Activated CD8-positive, alpha-beta memory T cell treated with anti-CD3 and anti-CD28 coated beads for 24 hours (primary cell): ENCODE results near the gene COPS8.

ENCODE experiments used
- DNase-seq: peaks from one replicate; pipeline ENCODE4 v3.0.0-alpha.2; 2020

Gene COPS8

DNA sequence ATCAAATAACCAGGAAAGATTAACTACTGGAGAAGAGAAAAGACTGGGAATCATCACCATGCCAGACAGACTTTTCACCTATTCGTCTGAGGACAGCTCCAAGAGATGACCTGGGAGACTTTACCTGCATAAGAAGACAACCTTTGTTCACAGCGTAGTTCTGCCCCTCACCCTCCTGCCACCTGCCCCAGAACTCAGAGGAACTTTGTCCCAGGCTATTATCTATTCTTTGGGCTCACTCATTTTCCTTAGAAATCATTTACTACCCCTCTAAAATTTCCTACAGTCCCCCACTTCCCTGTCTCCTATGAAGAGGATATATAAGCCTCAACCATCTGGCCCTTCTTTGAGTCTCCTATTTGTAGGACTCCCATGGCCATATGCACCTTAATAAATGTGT, 19.3 kb upstream of the COPS8 start:
- no peak for DNase-seq

GRCh38 chr2:237068005-237068576, 17.6 kb upstream of the COPS8 start:
- DNase-seq: no peak

- DNase-seq: peak; percentile 92
These were observed 13.4 kb upstream of the COPS8 start for GRCh38 chr2:237072067-237072931.

DNA sequence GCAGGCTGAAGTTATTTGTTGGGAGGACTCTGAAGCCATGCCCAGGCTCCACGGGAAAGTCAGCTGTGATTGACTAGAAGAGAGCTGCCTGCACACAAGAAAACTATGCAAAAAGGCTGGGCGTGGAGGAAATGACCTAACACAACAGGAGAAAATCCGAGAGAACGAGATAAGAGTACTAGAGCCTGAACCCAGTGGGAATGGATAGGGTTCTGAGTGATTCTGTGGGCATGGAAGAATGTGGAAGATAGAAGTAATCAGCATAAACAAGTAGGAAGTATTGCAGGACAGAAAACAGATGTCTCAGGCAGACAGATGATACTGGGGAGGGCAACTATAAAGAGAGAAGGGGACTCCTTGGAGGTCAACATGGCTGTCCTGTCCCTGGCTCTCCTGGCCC, 12.1 kb upstream of the COPS8 start:
- no peak for DNase-seq

DNA sequence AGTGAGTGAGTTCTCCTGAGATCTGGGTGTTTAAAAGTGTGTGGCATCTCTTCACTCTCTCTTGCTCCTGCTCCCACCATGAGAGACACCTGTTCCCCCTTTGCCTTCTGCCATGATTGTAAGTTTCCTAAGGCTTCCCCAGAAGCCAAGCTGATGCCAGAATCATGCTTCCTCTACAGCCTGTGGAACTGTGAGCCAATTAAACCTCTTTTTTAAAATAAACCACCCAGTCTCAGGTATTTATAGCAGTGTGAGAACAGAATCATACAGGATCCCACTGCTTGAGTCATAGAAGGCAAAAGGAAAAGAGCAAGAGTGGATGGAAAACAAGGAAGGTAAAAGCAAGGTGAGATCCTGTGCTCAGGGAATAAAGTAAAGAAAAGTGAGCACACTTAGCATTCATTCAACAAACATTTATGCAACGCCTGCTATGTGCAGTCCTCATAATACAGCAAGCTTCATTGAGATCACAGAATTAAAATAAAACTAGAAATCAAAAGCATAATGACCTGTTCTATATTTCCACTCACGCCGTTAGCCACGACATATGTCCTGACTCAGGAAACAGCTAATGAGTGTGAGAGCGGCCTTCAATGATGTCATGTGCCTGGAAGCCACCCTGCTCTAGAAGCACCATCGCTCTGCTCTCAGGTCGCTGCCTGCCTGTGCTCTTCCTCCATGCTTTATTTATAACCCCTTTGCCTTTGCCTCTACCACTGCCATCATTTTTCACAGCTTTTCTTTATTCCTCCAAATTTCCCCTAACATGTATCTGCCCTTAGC, 11.3 kb upstream of the COPS8 start:
- no peak for DNase-seq

- DNase-seq: no peak
These were observed 9.7 kb upstream of the COPS8 start for GRCh38 chr2:237075749-237076599.

DNA sequence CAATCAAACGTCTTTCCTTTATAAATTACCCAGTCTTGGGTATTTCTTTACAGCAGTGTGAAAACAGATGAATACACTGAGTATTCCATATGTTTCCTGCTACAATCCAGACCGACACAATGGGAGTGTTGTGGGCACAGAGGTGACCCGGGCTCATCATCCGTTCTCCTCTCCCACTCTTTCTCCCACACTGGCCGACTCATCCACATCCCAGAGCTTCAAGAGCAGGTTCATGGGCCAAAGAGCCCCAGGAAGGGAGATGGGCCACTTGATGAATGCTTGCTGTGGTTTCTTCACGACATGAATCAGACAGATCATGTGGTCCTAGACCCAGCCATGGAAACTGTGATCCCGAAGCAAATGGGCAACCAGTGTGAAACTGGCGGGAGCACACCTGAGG, 4.1 kb upstream of the COPS8 start:
- no peak for DNase-seq

DNA sequence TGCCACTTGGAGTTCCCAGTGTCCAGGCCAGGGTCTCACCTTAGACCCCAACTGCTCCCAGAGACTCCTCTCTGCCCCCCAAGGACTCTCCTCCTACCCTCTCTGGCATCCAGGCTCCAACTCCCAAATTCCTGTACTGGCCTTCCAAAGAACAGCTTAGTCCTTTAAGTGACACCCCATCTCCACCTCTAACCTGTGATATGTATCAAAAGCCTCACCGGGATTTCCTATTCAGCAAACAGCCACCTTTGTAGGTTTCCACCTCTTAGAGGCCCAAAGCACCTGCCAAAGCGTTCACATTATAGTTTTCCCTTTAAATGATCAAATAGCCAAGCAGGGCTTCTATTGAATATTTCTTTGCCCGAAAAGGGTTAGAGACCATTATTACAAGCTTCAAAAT, 2.7 kb upstream of the COPS8 start:
- DNase-seq: no peak

DNA sequence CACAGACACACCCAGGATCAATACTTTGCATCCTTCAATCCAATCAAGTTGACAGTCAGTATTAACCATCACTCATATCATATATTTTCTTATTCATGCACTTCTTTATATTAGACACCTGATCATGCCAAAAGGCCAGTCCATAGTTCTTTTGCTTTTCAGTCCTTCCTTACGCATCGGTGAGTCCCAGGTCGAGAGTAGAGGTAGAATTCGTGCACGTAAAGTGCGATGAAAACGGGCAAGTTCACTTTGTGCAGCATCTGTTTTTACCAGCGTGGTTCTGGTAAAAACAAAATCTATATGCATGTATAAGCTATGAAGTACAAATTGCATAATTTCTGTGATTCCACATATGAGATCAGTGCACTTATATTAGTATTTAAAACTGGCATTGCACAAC, 1.2 kb upstream of the COPS8 start:
- no peak for DNase-seq

DNA sequence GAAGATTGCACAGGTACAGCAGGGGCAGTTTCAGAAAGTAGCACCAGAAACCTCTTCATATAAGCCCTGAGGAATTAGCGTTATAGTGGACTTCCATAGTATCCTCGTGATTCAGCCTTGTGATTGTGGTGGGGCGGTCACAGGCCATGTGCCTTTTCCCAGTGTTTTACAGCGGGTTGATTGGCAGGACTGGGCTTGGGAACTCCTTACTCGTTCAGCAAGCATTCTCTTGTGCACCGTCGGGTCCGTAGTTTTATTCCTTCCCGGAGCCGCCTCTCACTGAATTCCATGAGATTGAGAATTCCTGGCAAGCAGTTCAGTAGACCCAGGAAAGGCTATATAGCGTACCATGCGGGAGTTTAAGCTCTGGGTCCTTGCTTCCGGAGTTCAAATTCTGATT, 5.2 kb downstream of the COPS8 start:
- DNase-seq: no peak

DNA sequence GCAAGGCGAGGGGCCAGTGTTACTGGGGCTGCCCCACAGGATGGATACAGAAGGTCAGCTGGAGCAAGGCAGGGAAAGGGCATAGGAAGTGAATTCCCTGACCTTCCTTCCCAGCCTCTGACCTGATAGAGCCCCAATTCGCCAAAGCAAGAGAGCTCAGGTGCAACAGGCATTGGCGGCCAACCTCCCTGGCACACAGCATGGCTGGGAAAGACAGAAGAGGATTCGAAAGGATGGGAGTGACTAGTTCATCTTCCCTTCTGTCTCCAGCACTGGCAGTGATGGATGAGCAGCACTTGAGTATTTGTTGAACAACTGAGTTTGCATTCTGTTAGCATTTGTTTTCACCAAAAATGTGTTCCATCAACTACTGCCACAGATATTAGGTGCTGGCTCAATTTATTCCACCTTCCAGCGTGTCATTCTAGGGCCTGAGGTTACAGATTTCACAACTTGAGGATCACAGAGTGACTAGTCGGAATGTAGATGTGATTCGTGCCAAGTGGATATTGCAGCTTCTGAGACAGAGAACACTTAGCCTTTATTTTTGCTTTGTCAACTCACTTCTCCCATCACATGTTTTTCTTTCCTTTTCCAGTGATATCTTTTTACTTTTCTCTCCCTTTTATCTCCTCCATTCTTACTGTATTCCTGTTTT, 6.2 kb downstream of the COPS8 start:
- DNase-seq: no peak

DNA sequence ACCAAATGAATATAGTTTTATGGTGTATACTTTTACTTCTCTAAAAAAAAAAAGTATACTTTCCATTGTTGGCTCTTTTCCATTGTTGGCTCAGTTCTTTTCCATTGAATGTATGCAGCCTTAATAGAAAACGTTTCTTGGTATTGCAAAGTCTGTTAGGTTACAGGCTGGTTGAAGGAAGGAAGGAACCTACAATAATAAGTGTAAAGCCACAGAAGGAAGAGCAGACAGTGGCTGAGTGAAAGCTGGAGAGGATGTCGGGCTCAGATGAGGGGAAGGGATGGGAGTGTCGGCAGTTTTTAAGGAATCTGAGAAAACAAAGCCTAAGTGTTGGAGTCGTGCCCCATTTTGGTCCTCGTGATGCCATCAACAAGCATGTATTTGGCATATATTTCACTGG, 6.8 kb downstream of the COPS8 start:
- DNase-seq: no peak

DNA sequence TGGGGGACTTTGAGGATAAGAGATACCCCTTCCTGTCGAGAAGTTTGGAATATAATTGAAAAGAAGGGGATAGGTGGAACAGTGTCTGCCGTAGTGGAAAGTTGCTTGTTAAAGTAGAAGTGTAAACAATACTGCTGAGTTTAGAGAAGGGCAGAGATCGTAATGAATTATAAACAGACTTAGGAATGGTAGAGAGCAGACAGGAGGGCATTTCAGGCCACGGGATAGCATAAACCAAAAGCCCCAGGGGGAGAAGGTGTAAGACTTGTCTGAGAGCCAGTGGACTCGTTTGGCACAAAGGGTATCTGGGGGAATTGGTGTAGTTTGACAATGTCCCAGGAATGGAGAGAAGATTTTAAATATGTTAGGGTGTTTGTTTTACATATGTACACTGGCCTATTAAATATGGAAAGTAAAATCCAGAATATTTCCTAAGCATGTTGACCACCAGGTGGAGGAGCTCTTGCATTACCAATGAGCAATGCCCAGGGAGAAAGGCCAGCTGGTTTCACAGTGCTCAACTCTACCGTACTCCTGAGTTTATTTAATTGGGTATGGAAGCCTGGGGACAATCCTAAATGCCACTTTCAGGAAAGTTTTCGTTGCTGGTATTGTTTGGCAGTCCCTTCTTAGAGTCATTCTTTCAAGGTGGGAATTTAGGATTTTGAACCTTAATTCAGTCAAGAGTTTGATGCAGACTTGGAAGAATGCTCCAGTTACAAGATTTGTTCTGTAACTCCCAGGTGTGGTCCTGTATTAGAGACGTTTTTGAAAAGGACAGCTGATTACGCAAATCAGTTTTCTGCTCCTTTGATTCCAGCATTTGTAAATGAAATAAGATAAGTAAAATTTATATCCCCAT, 7.5 kb downstream of the COPS8 start:
- DNase-seq: no peak

- no peak for DNase-seq
These were observed 10.5 kb downstream of the COPS8 start for GRCh38 chr2:237096201-237096600.

GRCh38 chr2:237096911-237097310, 11.2 kb downstream of the COPS8 start:
- no peak for DNase-seq

- DNase-seq: no peak
These were observed 11.7 kb downstream of the COPS8 start for GRCh38 chr2:237097326-237097910.

DNA sequence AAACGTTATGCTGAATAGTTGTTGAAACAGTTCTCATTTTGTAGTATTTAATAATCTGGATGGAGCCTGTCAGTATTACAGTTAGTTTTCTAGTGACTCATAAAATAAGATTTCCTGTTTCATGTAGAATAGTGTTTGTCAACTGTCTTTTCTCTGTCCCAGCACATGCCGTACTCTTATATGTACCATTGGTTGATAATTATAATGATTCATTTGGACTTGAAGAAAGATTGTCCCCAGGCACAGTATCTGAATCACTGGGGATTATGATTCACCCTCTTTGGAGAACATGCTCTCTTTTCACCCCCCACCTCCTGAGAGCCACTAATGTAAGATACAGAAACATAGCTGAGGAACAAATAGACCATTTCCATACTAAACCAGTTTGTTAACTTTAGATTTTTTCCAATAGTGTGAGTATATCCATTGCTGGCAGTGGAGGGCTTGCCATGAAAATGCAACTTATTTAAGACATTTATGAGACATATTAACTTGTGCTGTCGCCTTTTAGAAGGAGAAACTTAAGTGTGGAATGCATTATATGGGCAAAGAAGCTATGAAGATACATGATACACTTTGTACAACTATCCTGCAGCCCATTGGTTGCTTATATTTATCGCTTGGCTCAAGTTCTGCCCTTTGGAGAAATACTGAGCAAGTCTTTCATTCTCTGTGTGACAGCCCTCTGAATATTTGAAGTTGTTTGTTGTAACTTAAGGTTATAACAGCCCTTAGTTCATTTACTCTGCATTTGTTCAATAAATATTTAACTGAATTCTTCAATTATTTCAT, 12.4 kb downstream of the COPS8 start:
- no peak for DNase-seq

DNA sequence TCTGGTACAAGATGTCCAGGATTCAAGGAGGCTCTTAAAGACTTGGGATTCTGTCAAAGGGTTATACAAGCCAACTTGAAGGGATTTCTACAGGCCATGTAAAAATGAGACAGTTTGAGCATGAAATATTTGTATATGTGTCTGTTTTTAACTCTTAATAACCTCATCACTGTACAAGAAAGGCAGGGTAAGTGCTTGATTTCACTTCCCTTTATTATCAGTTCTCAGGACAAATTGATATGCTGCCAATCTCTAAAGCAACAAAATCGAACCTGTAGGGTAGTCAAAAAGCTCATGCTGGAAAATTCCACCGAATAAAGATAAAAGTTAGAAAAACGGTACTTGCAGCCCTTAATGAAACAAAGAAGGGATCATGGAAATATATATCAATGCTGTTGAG, 14.1 kb downstream of the COPS8 start:
- no peak for DNase-seq

- no peak for DNase-seq
These were observed 15.7 kb downstream of the COPS8 start for GRCh38 chr2:237101118-237101979.
